ENCODE results near the gene ANKRD18B.
"Not testable (repeated sequence)": the region's sequence is repeated elsewhere in the genome, so short reads cannot be mapped to it uniquely, and the experiment has no call there.

- not testable (repeated sequence) for TF ChIP-seq CTCF, POLR2A (IDR thresholded peaks at IDR 0.05)
Observed at GRCh38 chr9:33552315-33552725, 28.3 kb downstream of the ANKRD18B start.
